Activated CD4-positive, alpha-beta T cell treated with anti-CD3 and anti-CD28 coated beads, Interleukin-2, amount 50 U/mL, for 4 hours (primary cell): ENCODE data around the gene MRTFA.

Experiments
- DNase-seq, 2 experiments: peaks; one replicate each; pipeline ENCODE4 v3.0.0-alpha.2; 2020

The MRTFA gene

DNA sequence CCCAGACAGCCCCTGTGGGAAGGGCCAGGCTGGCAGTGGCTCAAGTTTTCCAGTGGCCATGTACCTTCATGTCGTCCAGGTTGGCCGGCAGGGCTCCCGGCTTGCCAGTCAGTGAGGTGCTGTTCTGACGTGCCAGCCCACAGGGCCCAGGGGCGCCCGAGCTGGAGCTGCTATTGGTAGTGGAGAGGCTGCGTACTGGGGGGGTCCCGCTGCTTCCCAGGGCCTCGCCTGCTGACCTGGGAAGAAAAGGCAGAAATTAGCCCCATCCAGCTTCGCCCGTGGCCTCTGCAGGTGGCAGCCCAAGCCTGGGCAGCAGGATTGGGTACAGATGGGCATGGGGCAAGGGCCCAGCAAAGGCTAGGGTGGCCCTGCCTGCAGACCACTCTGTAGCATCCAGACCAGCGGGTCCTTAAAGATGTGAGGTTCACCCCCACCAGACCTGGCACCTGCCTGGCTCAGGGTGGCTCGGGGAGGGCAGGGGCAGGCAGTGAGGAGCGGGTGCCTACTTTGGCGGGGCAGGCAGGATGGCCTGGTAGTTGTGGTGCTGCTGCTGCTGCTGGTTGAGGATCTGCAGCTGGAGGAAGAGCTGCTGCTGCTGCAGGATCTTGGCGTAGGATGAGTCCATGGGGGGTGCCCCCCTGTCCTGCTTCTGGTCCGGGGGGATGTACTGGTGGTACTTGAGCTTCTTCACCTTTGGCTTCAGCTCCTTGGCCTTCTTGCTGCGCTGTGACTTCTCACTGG, 216.0 kb downstream of the MRTFA start:
- no peak for DNase-seq

DNA sequence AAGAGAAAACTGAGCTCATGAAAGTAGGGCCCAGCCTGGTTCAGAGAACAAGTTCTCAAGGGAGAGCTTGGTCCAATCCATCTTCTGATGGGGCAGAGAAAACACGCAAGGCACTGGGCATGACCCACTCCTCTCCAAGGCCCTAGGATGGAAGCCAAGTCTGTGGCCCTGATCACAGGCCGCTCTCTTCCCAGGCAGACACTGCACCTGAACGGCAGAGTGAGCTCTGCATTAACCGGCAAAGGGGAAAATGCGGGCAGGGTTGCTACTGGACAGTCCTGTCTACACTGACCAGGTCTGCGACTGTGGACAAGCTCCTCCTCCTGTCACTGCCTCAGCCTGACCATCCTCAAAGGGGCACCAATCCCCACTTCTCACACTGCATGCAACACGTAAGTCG, 216.8 kb downstream of the MRTFA start:
- no peak for DNase-seq

DNA sequence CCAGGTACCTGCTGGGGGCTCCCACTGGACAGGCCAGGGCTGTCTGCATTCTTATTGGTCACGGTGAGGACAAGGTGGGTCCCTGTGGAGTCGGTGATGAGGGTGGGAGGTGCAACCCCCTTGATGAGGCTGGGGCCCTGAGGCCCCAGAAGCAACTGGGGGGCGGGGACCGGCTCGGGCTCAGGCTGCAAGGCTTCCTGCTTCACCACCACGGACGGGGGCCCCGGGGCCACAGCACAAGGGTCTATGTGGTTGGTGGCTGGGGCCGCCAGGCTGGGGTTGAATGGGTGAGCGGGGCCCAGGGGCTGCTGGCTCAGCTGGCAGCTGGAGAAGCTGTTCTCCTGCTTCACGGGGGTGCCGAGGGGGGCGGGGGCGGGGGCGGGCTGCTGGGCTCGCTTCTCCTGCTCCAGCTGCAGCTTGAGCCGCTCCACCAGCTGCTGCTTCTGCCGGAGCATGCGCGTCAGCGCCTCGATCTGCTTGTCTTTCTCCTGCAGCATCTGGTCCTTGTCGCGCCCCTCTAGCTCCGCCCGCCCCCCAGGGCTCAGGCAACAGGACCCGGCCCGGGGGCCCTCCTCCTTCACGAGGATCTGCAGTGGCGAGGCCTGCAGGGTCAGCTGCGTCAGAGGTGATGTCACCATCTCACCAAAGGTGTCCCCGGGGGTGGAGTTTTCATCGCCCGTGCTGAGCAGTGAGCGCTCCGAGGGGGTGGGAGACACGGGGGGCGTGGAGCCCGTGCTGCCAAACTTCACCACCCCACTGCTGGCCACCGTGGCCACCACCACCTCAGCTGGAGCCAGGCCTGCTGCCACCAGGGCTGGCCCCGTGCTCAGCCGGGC, 217.9 kb downstream of the MRTFA start:
- no peak for DNase-seq

DNA sequence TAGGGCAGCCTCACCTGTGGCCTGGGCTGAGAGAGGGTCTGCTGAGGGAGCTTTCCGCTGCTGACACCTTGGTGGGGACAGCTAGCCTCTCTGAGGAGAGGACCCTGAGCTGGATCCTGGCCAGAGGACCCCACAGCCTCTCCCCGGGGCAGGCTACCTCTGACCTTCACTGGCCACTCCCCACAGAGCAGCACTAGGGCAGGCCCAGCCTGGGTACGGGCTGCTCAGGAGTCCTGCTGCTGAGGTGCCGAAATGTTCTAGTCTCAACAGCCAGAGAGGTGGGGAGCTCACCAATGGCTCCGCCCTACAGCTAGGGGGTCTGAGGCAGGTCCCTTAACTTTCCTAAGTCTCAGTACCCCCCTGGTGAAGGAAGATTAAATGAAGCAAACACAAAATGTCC, 218.6 kb downstream of the MRTFA start:
- no peak for DNase-seq

DNA sequence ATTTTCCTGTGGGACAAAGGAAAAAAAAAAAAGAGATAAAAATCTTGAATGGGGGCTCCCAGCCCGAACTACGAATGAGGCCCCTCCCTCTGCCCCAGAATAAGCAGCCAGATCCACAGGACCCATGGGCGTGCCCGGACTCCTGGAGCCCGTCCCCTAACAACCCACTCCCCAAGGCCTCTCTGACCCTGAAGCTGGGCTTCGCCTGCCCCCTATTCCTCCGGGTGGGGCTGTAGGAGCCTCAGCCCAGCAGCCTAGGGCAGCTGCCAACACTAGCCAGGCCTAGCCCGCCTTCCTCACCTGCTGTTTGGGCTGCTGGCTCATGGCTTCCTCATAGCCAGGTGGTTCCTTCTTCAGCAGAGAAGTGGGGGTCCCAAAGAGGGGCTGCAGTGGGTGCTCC, 219.5 kb downstream of the MRTFA start:
- no peak for DNase-seq

DNA sequence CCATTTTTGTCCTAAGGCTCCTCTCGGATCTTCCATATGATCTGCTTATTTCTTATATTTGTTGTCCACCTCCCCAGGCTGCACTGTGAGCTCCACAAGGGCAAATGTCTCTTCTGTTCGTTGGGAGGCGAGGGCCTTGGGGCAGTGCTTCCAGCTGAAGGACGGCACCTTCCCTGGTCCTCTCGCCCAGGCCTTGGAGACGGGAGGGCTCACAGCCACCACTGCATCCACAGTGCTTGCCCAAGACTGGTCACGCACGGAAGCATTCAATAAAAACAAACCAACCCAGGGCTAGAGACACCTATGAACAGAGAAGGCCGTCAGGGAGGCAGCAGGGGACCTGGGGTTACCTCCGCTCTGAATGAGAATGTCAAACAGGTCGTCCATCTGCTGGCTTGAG, 219.9 kb downstream of the MRTFA start:
- no peak for DNase-seq

DNA sequence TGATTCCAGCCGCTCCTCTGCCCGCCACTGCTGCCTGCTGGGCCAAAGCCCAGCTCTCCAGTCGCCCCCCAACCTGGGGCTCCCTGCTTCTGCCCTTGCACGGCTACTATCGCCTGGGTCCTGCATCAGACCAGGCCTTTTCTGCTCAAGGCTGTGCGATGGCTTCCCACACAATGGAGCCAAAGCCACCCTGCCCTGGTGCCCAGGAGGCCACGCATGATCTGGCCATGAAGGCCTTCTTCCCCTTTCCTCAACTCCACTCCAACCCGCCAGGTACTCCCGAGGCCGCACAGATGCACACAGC, 220.3 kb downstream of the MRTFA start:
- no peak for DNase-seq

DNA sequence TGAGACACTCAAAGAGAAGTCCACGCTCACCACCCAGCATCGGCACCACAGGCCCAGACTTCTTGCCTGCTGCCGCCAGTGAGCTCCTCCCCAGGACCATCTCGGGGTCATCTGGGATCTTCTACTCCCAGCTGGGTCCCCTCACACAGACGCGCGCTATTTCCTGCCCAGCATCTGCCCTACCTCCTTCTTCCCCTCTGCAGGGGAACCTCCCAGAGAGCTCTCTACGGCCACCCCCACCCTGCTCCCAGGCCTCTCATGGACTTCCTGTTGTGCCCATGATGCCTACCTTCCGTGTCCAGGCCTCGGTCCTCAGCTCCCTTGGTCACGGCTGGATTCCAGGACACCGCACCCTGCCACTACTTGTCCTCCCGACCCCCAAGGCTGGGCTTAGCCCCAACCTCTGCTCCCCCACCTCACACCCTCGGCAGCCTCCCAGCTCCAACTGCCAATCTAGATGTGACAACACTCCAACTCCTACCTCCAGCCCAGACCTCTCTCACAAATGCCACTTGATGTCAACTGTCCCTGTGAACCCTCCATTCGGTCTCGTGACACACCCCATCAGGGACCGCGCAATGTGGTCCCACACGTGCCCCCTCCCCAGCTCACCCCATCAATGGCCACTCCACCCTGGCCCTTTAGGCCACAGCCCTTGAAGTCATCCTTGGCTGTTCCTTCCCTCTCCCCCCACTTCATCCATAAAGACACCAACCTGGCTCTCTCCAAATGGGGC, 220.8 kb downstream of the MRTFA start:
- no peak for DNase-seq

DNA sequence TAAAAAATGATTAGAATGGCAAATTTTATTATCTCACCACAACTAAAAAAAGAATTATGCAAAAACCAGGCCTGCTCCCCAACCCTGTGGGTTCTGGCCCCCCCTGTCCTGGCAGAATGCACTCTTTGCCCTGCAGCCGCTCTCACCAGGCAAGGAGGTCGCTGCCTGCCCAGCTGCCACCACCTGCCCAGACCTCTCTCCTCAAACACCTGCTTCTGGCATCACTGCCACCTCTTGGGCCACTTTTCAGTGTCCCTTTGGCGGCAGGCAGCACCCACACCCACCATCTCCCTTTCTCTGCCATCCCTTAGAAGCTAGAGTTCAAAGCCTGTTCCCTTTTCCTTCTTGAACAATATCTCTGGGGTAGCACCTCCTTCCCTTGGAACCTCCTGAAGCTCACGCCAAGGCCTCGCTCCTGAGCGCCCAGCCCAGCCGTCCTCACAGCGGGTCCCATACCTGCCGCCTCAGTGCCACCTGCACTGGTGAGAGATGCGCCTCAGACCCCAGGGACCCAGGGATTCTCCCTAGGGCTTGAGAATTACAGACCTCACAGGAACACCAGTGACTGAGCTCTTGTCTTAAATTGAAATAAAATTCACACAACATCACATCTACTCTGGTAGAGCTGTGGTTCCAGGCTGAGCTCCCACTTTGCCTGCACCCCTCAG, 221.5 kb downstream of the MRTFA start:
- no peak for DNase-seq

DNA sequence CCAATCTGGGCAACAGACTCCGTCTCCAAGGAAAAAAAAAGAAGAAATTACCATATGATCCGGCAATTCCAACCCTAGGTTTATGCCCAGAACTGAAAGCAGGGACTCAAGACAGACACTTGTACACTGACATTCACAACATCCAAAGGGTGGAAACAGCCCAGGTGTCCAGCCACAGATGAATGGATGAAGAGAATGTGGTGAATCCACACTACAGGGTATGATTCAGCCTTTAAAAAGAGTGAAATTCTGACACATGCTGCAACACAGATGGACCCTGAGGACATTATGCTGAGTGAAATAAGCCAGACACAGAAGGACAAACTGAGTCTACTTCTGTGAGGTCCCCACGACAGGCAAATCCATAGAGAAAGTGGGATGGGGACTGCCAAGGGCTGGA, 222.2 kb downstream of the MRTFA start:
- DNase-seq: no peak

DNA sequence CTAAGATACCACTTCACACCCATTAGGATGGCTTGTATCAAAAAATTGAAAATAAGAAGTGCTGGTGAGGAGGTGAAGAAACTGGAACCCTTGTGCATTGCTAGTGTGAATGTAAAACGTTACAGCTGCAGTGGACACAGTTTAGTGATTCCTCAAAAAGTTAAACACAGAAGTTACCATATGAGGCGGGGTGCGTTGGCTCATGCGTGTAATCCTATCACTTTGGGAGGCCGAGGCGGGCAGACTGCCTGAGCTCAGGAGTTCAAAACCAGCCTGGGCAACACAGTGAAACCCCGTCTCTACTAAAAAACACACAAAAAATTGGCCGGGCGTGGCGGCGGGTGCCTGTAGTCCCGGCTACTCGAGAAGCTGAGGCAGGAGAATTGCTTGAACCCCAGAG, 222.6 kb downstream of the MRTFA start:
- DNase-seq: no peak

DNA sequence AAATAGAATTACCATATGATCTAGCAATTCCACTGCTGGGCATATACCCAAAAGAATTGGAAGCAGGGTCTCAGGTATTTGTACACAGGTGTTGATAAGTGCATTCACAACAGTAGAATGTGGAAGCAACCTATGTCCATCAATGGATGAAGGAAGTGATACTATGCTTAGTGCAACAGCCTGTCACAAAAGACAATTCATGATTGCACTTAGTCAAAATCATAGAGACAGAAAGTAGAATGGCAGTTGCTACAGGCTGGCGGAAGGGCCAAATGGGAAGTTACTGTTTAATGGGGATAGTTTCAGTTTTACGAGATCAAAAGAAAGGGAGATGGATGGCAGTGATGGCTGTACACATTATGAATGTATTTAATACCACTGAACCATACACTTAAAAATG, 224.1 kb downstream of the MRTFA start:
- no peak for DNase-seq

DNA sequence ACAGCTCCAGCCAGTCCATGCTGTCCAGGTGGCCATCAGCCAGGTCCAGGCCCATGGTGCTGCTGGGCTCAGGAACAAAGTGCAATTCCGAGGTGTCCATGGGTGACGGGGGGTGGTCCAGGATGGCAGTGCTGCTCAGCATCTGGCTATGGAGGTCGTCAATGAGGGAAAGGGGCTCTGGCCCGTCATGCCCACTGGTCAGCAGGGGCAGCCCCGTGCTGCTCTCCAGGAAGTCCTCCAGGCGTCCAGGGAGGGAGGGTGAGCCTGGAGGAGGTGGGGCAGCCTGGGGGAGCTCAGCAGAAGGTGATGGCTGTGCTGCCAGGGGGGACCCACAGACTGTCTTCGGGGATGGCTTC, 225.0 kb downstream of the MRTFA start:
- DNase-seq: no peak

DNA sequence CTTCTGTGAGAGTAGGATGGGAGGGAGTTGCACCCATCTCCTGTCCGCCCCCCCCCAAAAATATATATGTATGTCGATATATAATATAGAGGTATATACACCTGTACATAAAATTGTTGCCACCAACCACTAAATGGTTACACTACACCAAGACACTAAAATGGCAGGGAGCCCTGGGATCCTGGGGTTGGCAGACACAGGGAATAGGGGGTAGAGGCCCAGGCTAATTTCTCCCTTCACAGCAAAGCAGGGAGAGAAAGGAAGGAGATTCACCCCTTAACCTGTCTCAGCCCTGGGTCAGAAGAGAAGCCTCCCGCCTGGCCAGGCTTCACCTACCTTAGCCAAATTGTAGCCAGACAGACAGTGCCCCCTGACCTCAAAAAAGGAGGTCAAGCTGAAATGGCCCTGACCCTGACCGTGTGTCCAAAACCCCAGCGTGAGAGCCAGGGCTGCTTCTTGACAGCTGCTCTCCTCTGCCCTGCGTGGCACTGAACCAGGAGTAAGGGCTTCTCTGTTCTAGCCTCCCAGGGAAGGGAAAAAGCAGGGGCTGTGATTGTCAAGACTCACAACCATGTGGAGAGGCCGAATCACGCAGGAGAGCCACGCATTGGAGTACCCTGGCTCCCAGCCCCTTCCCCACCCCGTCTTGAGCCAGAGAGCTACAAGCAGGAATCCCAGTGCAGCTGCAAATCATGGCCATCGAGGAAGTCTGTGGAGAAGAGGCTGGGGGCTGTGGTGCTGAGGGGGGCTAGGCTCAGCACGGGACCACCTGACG, 225.6 kb downstream of the MRTFA start:
- no peak for DNase-seq

DNA sequence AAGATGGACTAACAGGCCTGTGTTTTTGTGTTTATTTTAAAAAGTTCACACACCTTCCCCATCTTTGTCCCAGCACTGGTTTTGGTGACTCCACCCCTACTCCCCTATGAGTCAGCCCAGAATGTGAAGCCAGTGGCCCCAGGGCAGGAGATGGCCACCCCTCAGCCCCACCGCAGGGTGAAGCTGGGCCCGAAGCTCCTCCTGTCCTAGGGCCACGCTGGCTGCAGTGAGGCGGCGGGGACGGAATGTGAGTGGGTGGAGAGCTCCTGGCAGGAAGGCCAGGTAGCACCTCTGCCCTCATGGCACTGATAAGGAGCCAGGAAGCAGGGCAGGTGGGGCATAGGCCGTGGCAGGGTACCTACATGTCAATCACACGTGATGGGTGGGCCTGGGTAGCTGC, 226.2 kb downstream of the MRTFA start:
- no peak for DNase-seq

DNA sequence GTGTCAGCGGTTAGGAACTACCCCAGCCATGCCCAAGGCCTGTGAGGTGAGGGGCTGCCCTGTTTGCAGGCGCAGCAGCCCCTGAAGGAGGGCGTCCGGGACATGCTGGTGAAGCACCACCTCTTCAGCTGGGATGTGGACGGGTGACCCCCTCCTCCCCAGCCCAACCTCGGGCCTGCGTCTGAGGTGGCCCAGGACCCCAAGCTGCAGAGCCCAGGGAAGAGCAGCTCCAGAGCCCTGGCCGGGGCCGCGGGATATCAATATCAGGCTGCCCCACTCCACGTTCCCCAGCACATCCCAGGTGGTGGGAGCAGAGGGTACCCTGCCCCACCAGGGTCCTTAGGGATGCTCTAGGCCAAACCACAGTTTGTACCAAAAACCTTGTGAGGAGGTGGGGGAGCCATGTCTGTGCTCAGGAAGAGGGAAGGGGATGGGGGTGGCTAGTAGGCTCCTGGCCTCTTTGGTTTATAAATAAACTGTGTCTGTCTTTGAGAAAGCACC, 226.9 kb downstream of the MRTFA start:
- DNase-seq: no peak

DNA sequence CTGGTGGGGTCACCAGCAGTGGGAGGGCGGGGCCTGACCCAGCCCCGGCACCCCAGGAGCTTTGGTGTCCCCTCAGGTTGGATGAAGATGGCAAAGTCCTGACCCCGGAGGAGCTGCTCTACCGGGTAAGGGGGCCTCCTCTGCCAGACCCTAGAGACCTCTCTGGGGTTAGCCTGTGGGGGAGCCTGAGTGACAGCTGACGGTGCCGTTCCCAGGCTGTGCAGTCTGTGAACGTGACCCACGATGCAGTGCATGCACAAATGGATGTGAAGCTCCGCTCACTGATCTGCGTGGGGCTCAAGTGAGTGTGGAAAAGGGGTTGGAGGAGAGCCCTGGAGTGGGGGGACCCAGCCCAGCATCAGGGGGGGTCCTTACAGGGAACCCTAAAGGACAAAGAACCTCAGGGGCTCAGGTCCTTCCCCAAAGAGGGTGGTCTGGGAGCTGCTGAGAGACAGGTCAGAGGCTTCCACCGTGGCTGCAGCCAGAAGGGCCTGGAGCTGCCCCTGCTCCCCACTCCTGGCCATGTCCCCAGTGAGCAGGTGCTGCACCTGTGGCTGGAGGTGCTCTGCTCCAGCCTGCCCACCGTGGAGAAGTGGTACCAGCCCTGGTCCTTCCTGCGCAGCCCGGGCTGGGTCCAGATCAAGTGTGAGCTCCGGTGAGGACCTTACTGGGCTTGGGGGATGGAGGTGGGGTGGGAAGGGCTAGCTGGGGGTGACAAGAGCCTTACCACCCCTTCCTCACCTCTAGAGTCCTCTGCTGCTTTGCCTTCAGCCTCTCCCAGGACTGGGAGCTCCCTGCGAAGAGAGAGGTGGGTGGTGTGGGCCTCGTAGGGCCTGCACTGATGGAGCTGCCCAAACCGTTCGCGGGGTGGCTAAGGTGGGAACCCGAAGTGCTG, 227.6 kb downstream of the MRTFA start:
- no peak for DNase-seq

DNA sequence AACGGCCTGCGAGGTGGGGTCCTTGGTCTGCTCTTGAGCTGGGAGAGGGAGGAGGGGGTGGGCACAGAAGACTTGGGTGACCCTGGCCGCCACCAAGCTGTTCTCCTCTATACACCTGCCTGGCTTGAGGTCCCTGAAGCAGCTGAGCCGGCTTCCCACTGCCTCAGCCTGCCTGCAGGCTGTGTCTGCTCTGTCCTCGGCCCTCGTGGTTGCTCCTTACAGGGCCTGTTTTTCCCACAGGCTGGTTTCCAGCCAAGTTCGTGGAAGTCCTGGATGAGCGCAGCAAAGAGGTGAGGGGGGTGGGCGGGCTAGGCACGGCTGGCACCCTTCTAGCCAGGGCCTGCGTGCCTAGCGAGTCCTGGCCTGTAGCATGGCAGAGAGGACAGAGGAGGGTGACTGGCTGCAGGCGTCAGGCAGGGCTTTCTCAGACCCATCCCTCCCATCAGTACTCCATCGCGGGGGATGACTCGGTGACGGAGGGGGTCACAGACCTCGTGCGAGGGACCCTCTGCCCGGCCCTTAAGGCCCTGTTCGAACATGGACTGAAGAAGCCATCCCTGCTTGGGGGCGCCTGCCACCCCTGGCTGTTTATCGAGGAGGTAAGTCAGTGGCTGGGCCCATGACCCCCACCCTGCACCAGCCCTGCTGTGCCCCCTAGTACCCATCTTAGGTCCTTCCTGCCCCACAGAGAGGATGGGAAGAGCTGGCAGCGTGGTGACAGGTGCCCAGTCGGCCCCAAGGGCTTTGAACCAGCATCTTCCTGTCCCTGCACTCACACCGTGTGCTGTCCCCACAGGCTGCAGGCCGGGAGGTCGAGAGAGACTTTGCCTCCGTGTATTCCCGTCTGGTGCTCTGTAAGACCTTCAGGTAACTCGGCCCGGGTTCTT, 228.4 kb downstream of the MRTFA start:
- DNase-seq: no peak

DNA sequence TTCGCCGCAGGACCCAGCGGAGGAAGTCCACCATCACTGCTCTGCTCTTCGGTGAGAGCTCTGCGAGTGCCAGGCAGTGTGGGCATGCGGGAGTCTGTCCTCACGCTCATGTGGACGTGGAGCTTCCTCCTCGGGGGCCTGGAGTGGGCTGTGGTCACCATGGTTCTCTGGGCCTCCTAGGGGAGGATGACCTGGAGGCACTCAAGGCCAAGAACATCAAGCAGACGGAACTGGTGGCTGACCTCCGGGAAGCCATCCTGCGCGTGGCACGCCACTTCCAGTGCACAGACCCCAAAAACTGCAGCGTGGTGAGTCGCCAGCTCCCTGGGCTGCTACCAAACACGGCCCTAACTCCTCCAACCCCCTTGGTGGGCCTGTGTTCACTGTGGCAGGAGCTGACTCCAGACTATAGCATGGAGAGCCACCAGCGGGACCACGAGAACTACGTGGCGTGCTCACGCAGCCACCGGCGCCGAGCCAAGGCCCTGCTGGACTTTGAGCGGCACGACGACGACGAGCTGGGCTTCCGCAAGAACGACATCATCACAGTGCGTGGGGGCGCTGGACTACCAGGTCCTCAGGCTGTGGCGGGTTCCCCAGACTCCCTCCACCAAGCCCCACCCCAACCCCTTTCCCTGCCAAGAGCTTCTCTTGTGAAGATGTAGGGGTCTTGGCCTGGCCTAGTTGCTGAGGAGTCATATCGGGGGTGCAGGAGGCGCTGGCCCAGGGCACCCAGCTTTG, 229.3 kb downstream of the MRTFA start:
- DNase-seq: no peak
